HEK293 (cell line): ENCODE data around the gene CASP2.

Experiments used
- CTCF ChIA-PET: fragments of 350-600 bp; formaldehyde crosslinking; extraction: SDS; loops from one replicate; lab custom pipeline; 2021; ENCODE audit warnings: antibody characterized with exemption; lab: Yijun Ruan, JAX
- POLR2A ChIA-PET: fragments of 300-600 bp; formaldehyde crosslinking; extraction: SDS; loops from one replicate; lab custom pipeline; 2020; ENCODE audit warnings: antibody characterized with exemption, inconsistent platforms; lab: Yijun Ruan, JAX
- H3K27ac ChIP-seq: fragments of 200-500 bp; sonication (Bioruptor generic); 2 replicates; pipeline ENCODE4 v1.5.1; 2014; ENCODE audit warnings: low read depth, low read length, control low read depth, inconsistent platforms; ENCODE audit errors: extremely low read depth
- H3K36me3 ChIP-seq, 2 experiments: fragments of 200-500 bp in 1 of 2; sonication (Bioruptor generic) in 1 of 2; 1 replicate in 1 of 2; 2 replicates in 1 of 2; pipeline ENCODE4 v1.5.1; 2014 to 2017; ENCODE audit warnings: inconsistent platforms in 2 of 2, low read length in 2 of 2; ENCODE audit not compliant: control insufficient read depth in 2 of 2, insufficient read depth in 1 of 2
- H3K4me1 ChIP-seq: fragments of 200-500 bp; sonication (Bioruptor generic); 2 replicates; pipeline ENCODE4 v1.5.1; 2014; ENCODE audit warnings: mild to moderate bottlenecking, low read length, inconsistent platforms; ENCODE audit not compliant: control insufficient read depth, insufficient read depth
- H3K4me3 ChIP-seq: 2 replicates; pipeline ENCODE4 v1.5.1; 2011; ENCODE audit warnings: low read depth, mild to moderate bottlenecking, control low read depth, low read length, moderate library complexity
- H3K9me3 ChIP-seq: fragments of 200-500 bp; sonication (Bioruptor generic); 2 replicates; pipeline ENCODE4 v1.5.1; 2014; ENCODE audit warnings: low read depth, low read length, inconsistent platforms; ENCODE audit not compliant: control insufficient read depth, insufficient read depth
- HOXC10 ChIP-seq: sonication (generic); formaldehyde crosslinking; IDR thresholded peaks from 2 replicates; pipeline ENCODE4 v1.8.1; 2023; ENCODE audit warnings: mild to moderate bottlenecking, missing genetic modification reagents
- KLF10 ChIP-seq: fragments of 450-650 bp; IDR thresholded peaks from 2 replicates; pipeline ENCODE4 v1.5.1; 2018; ENCODE audit warnings: missing biosample characterization, mild to moderate bottlenecking, missing genetic modification characterization
- MZF1 ChIP-seq: fragments of 450-650 bp; formaldehyde crosslinking; IDR thresholded peaks from 2 replicates; pipeline ENCODE4 v1.5.1; 2017; ENCODE audit warnings: missing biosample characterization, missing genetic modification characterization, borderline replicate concordance
- PRDM1 ChIP-seq: fragments of 450-650 bp; formaldehyde crosslinking; IDR thresholded peaks from 2 replicates; pipeline ENCODE4; 2016; ENCODE audit warnings: missing biosample characterization, missing genetic modification characterization
- RBAK ChIP-seq: fragments of 450-650 bp; formaldehyde crosslinking; IDR thresholded peaks from 2 replicates; pipeline ENCODE4 v1.5.1; 2016; ENCODE audit warnings: missing biosample characterization, missing genetic modification characterization
- SCRT1 ChIP-seq: fragments of 450-650 bp; formaldehyde crosslinking; IDR thresholded peaks from 2 replicates; pipeline ENCODE4 v1.5.1; 2016; ENCODE audit warnings: missing biosample characterization, missing genetic modification characterization, borderline replicate concordance
- SCRT2 ChIP-seq: fragments of 450-650 bp; formaldehyde crosslinking; IDR thresholded peaks from 2 replicates; pipeline ENCODE4 v1.5.1; 2016; ENCODE audit warnings: missing biosample characterization, missing genetic modification characterization
- ZFP41 ChIP-seq: fragments of 450-650 bp; formaldehyde crosslinking; IDR thresholded peaks from 2 replicates; pipeline ENCODE4 v1.5.1; 2016; ENCODE audit warnings: missing biosample characterization, missing genetic modification characterization, borderline replicate concordance
- ZIC2 ChIP-seq: fragments of 450-650 bp; formaldehyde crosslinking; IDR thresholded peaks from 2 replicates; pipeline ENCODE4 v1.5.1; 2016; ENCODE audit warnings: missing biosample characterization, missing genetic modification characterization
- ZNF146 ChIP-seq: fragments of 450-650 bp; formaldehyde crosslinking; IDR thresholded peaks from 2 replicates; pipeline ENCODE4 v1.5.1; 2016; ENCODE audit warnings: missing biosample characterization, missing genetic modification characterization
- ZNF157 ChIP-seq: fragments of 450-650 bp; formaldehyde crosslinking; IDR thresholded peaks from 2 replicates; pipeline ENCODE4 v1.5.1; 2016; ENCODE audit warnings: missing biosample characterization, missing genetic modification characterization
- ZNF169 ChIP-seq: fragments of 450-650 bp; formaldehyde crosslinking; IDR thresholded peaks from 2 replicates; pipeline ENCODE4 v1.5.1; 2016; ENCODE audit warnings: missing biosample characterization, missing genetic modification characterization
- ZNF174 ChIP-seq: fragments of 450-650 bp; formaldehyde crosslinking; IDR thresholded peaks from 2 replicates; pipeline ENCODE4 v1.5.0; 2017; ENCODE audit warnings: missing biosample characterization, mild to moderate bottlenecking, missing genetic modification characterization
- ZNF302 ChIP-seq: fragments of 450-650 bp; formaldehyde crosslinking; IDR thresholded peaks from 2 replicates; pipeline ENCODE4 v1.5.1; 2016; ENCODE audit warnings: missing biosample characterization, missing genetic modification characterization, low read depth
- ZNF354C ChIP-seq: fragments of 450-650 bp; formaldehyde crosslinking; IDR thresholded peaks from 2 replicates; pipeline ENCODE4 v1.5.1; 2016; ENCODE audit warnings: missing biosample characterization, missing genetic modification characterization, low read depth, borderline replicate concordance
- ZNF366 ChIP-seq: fragments of 450-650 bp; formaldehyde crosslinking; conservative IDR thresholded peaks from 2 replicates; pipeline ENCODE4 v1.5.1; 2016; ENCODE audit warnings: missing biosample characterization, missing genetic modification characterization
- ZNF394 ChIP-seq: fragments of 450-650 bp; formaldehyde crosslinking; IDR thresholded peaks from 2 replicates; pipeline ENCODE4 v1.5.1; 2016; ENCODE audit warnings: missing biosample characterization, missing genetic modification characterization, mild to moderate bottlenecking, moderate library complexity, borderline replicate concordance
- ZNF426 ChIP-seq: fragments of 450-650 bp; formaldehyde crosslinking; IDR thresholded peaks from 2 replicates; pipeline ENCODE4 v1.5.1; 2017; ENCODE audit warnings: missing biosample characterization, missing genetic modification characterization, mild to moderate bottlenecking, inconsistent platforms, moderate library complexity
- ZNF48 ChIP-seq: fragments of 450-650 bp; formaldehyde crosslinking; IDR thresholded peaks from 2 replicates; pipeline ENCODE4 v1.5.1; 2016; ENCODE audit warnings: missing biosample characterization, missing genetic modification characterization
- ZNF544 ChIP-seq: fragments of 450-650 bp; formaldehyde crosslinking; IDR thresholded peaks from 2 replicates; pipeline ENCODE4 v1.5.0; 2017; ENCODE audit warnings: missing biosample characterization, missing genetic modification characterization
- ZNF623 ChIP-seq: fragments of 450-650 bp; formaldehyde crosslinking; IDR thresholded peaks from 2 replicates; pipeline ENCODE4 v1.5.1; 2016; ENCODE audit warnings: missing biosample characterization, missing genetic modification characterization
- ZNF629 ChIP-seq: fragments of 450-650 bp; formaldehyde crosslinking; IDR thresholded peaks from 2 replicates; pipeline ENCODE4 v1.5.1; 2017; ENCODE audit warnings: missing biosample characterization, missing genetic modification characterization
- ZNF677 ChIP-seq: fragments of 450-650 bp; IDR thresholded peaks from 2 replicates; pipeline ENCODE4 v1.5.0; 2018; ENCODE audit warnings: missing biosample characterization, mild to moderate bottlenecking, missing genetic modification characterization, moderate library complexity
- ZNF776 ChIP-seq: fragments of 450-650 bp; formaldehyde crosslinking; IDR thresholded peaks from 2 replicates; pipeline ENCODE4 v1.5.0; 2017; ENCODE audit warnings: missing biosample characterization, missing genetic modification characterization, borderline replicate concordance
- ZNF777 ChIP-seq: fragments of 450-650 bp; formaldehyde crosslinking; IDR thresholded peaks from 2 replicates; pipeline ENCODE4 v1.5.1; 2017; ENCODE audit warnings: missing biosample characterization, missing genetic modification characterization, borderline replicate concordance
- ZSCAN30 ChIP-seq: fragments of 450-650 bp; IDR thresholded peaks from 2 replicates; pipeline ENCODE4 v1.5.1; 2018; ENCODE audit warnings: missing biosample characterization, mild to moderate bottlenecking, missing genetic modification characterization, moderate library complexity
- TF ChIP-seq, protein P1 (sequence below): IDR thresholded peaks from 2 replicates; pipeline ENCODE4 v1.6.1; 2011; ENCODE audit warnings: mild to moderate bottlenecking, low read depth, low read length, borderline replicate concordance

CASP2 gene

DNA sequence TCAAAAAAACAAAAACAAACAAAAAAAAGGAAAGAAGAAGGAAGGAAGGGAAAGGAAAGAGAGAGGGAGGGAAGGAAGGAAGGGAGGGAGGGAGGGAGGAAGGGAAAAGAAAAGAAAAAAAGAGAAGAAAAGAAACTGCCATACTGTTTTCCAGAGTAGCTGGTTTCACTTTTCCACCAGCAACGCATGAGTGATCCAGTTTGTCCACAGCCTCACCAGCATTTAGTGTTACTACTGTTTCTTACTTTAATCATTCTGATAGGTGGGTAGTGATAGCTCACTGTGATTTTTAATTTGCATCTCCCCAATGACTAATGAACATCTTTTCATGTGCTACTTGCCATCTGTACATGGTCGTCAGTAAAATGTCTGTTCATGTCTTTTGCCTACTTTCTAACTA lies 15.3 kb upstream of the CASP2 start:
- H3K9me3 ChIP-seq, result no peaks in the 10 kb centered on the region
- H3K36me3 ChIP-seq, result peaks cover 0 to 24% of the 10 kb centered on the region in 2 experiments; a peak in 1 of 3 replicates
- TF ChIP-seq ZNF302 (tag by site-specific recombination) (no peak), ZNF366 (tag by site-specific recombination) (0 out of 2 replicates have a peak, but pooled peaks have one; percentile 28)
- no peak overlapping the region for H3K4me3 ChIP-seq
- ChIA-PET CTCF (interaction anchor here (0.9 kb wide), 2 partner anchors 26 to 32 kb away, joined by 4 read pairs; no protein-coding TSS in a partner anchor), POLR2A (interaction anchor here (1.3 to 1.5 kb wide), 2 partner anchors 10 to 15 kb away, joined by 3 to 5 read pairs; partner anchors contain the start of genes CASP2 and GSTK1)
- no peaks in the 10 kb centered on the region for H3K4me1 ChIP-seq
- no peak overlapping the region for H3K27ac ChIP-seq

DNA sequence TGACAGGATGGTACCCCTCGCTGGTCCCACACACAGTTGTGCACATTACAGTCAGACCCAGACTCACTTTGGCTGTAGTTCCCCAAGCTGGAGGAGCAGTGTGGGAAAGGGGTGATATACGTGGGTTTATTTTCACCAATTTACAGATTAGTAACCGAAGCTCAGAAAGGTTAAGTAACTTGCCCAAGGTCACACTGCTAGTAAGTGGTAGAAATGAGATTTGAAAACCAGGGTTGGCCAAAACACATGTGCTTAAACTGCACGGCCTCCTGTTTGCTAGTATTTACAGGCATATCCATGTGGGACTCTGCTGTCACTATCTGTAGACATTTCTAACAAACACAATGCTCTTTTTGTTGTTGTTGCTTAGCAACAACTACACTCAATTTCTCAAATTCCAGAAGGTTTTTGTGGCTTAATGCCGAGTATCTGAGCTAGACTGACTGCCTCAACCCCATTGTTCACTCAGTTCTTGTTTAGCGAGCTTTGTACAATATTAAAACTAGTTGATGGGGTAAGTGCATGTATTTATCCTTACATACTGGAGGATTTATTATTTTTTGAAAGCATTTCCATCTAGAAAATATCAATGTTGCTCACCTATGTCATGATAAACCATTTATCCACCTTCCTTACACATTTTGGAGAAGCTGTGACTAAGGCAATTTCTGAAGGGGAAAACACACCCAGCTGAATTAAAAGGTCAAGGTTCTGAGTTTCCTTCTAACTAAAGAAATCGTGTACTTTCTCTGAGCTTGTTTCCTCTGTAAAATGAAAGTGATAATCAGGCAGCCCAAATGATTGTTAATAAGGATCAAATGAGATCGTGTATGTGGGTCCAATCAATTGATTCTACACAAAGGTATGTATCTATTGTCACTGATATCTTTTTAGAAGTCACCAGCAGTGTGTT lies 8.7 kb upstream of the CASP2 start:
- CTCF ChIA-PET, result interaction anchor here (0.7 to 2.0 kb wide), 5 partner anchors 10 to 64 kb away, joined by 3 to 7 read pairs (median 4); no protein-coding TSS in a partner anchor
- Histone ChIP-seq H3K36me3 (no peaks in the 10 kb centered on the region), H3K4me1 (no peaks in the 10 kb centered on the region), H3K27ac (no peak overlapping the region), H3K4me3 (no peak overlapping the region), H3K9me3 (no peaks in the 10 kb centered on the region)
- POLR2A ChIA-PET, result interaction anchor here (1.0 to 1.6 kb wide), 2 partner anchors 9 to 16 kb away, joined by 4 to 8 read pairs; partner anchors contain the start of genes CASP2 and GSTK1
- no peak for TF ChIP-seq KLF10 (tag by site-specific recombination)
- TF ChIP-seq PRDM1, result peak; percentile 47
- no peak for TF ChIP-seq ZNF146 (tag by site-specific recombination)
- no peak for TF ChIP-seq ZNF426 (tag by site-specific recombination)

DNA sequence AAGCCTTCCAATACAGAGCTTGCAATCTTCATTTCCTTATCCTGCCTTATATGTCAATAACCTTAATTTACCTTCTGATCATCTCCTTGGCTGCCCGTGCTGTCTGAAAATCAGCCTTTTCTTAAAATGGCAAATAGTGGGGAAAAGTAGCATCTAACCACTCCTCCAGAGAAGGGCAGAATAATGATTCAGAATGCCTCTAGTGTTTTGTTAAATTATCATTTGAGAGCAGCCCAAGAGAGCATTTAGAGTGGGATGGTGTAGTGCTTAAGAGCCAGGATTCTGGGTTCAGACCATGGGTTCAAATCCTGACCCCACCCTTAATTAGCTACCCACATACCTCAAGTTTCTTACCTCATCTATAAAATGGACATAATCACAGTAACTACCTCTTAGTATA lies 8.0 kb upstream of the CASP2 start:
- Histone ChIP-seq H3K4me1 (no peaks in the 10 kb centered on the region), H3K9me3 (no peaks in the 10 kb centered on the region), H3K4me3 (no peak overlapping the region), H3K36me3 (no peaks in the 10 kb centered on the region)
- TF ChIP-seq ZNF776 (tag by site-specific recombination), result no peak
- TF ChIP-seq ZNF354C (tag by site-specific recombination), result no peak
- TF ChIP-seq ZNF157 (tag by site-specific recombination), result no peak
- no peak for TF ChIP-seq MZF1 (tag by site-specific recombination)
- no peak for TF ChIP-seq ZIC2 (tag by site-specific recombination)
- TF ChIP-seq ZNF544 (tag by site-specific recombination), result no peak
- TF ChIP-seq, all 188 proteins: peak for 0
- H3K27ac ChIP-seq, result no peak overlapping the region
- ChIA-PET POLR2A (interaction anchor here (1.0 to 1.6 kb wide), 2 partner anchors 8 to 17 kb away, joined by 4 to 8 read pairs; partner anchors contain the start of genes CASP2 and GSTK1), CTCF (interaction anchor here (0.7 to 2.0 kb wide), 4 partner anchors 11 to 40 kb away, joined by 3 to 7 read pairs (median 4); no protein-coding TSS in a partner anchor)

DNA sequence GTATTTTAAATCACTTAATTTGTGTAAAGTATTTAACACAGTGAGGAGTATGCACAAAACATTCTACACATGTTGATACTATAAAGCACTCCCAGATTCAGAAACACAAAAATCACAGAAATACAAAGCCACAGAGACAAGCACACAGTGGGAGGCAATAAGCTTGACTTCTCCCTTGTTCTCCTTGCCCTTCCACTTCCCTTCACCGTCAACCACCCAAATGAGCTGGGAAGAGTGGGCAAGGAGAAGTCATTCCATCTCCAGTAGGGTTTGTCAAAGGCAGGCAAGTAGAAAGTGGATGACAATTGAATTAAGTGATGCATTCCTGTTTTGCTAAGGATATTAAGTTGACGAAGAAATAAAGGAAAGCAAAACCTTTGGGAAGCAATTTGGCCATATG lies 7.6 kb upstream of the CASP2 start:
- H3K27ac ChIP-seq, result no peak overlapping the region
- H3K9me3 ChIP-seq, result no peaks in the 10 kb centered on the region
- POLR2A ChIA-PET, result interaction anchor here (1.2 to 1.6 kb wide), 2 partner anchors 8 to 17 kb away, joined by 4 to 8 read pairs; partner anchors contain the start of genes CASP2 and GSTK1
- H3K36me3 ChIP-seq, result no peaks in the 10 kb centered on the region
- CTCF ChIA-PET, result interaction anchor here (1.9 to 2.0 kb wide), 2 partner anchors 19 to 40 kb away, joined by 5 to 7 read pairs; no protein-coding TSS in a partner anchor
- H3K4me3 ChIP-seq, result no peak overlapping the region
- no peaks in the 10 kb centered on the region for H3K4me1 ChIP-seq
- TF ChIP-seq ZNF777 (tag by site-specific recombination) (no peak), SCRT1 (tag by site-specific recombination) (no peak), ZNF629 (tag by site-specific recombination) (no peak), ZNF169 (tag by site-specific recombination) (no peak), ZNF677 (tag by site-specific recombination) (no peak), SCRT2 (tag by site-specific recombination) (no peak), ZNF623 (tag by site-specific recombination) (no peak), ZNF174 (tag by site-specific recombination) (no peak), ZNF394 (tag by site-specific recombination) (no peak), HOXC10 (CRISPR knock-in tag) (no peak), RBAK (tag by site-specific recombination) (no peak), ZSCAN30 (tag by site-specific recombination) (no peak), ZNF48 (tag by site-specific recombination) (no peak), ZFP41 (tag by site-specific recombination) (no peak)
- TF ChIP-seq, protein P1, sequence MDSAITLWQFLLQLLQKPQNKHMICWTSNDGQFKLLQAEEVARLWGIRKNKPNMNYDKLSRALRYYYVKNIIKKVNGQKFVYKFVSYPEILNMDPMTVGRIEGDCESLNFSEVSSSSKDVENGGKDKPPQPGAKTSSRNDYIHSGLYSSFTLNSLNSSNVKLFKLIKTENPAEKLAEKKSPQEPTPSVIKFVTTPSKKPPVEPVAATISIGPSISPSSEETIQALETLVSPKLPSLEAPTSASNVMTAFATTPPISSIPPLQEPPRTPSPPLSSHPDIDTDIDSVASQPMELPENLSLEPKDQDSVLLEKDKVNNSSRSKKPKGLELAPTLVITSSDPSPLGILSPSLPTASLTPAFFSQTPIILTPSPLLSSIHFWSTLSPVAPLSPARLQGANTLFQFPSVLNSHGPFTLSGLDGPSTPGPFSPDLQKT, result no peak
